ENCODE data around the gene CHAT.

GRCh38 chr10:49595003-49595712 lies 18.7 kb upstream of the CHAT start:
- no peak for TF ChIP-seq CTCF (conservative IDR thresholded peaks at IDR 0.05; ENCODE audit: low read length)
- TF ChIP-seq EZH2phosphoT487 (IDR thresholded peaks at IDR 0.05; ENCODE audit: borderline replicate concordance) = no peak
